ENCODE results near the gene CTDSP2. TPM values are rescaled to one million over a fixed set of nuclear protein-coding genes. Genes with fewer than 3 reads are reported as not detected.
A peak's percentile ranks its signal among the peaks of the same experiment; 100 is the strongest.

Gene CTDSP2
- total and polyA plus RNA-seq, 2 of the 8 experiments (the other 6 are each of a cell fraction or from before 2014, with no cell fraction given) = 71.3 to 91.7 TPM

- CTCF ChIA-PET (ENCODE audit: partially characterized antibody) = interaction anchor here (1.0 to 1.6 kb wide), 4 partner anchors 9 to 14 kb away, joined by 3 to 7 read pairs (median 3); no protein-coding TSS in a partner anchor
- Histone ChIP-seq H3K79me2 (ENCODE audit: control insufficient read depth in 1 of 2, insufficient read depth in 2 of 2, low read length in 2 of 2) (0 out of 4 replicates have a peak, but pooled peaks cover 0 to 7% of the 10 kb centered on the region in 2 experiments), H3K27me3 (replicated peaks in 1 of 4; ENCODE audit: control insufficient read depth in 3 of 4, extremely low read depth in 1 of 4, insufficient read depth in 3 of 4, low read length in 3 of 4) (peaks cover 7 to 18% (median 14%) of the 10 kb centered on the region in 4 experiments; a peak in 6 of 7 replicates), H3K56ac (replicated peaks; ENCODE audit: insufficient read length, low read depth, low read length) (no peak overlapping the region), H3K4me1 (replicated peaks in 1 of 4; ENCODE audit: control insufficient read depth in 3 of 4, insufficient read depth in 4 of 4, low read length in 3 of 4) (peaks cover 8 to 21% (median 14%) of the 10 kb centered on the region in 4 experiments), H3K9me3 (ENCODE audit: insufficient read depth in 2 of 2, low read depth in 1 of 2, low read length in 1 of 2) (no peaks in the 10 kb centered on the region), H3K18ac (ENCODE audit: extremely low read depth, low read length) (no peak overlapping the region), H3K4ac (replicated peaks; ENCODE audit: insufficient read length, low read depth, low read length) (no peak overlapping the region), H4K5ac (ENCODE audit: insufficient read length, low read depth, low read length) (no peak overlapping the region), H3K23me2 (ENCODE audit: low read depth, low read length) (peaks cover 21% of the 10 kb centered on the region; the same call in 1 of the 2 replicates), H2AK5ac (ENCODE audit: low read depth, low read length) (0 out of 2 replicates have a peak overlapping the region, but pooled peaks have one; percentile 65), H3K79me1 (ENCODE audit: low read depth, low read length) (no peaks in the 10 kb centered on the region; the same call in 1 of the 2 replicates), H2BK12ac (ENCODE audit: low read depth, low read length) (no peak overlapping the region), H4K91ac (replicated peaks; ENCODE audit: insufficient read length, low read length) (no peak overlapping the region), H3K36me3 (ENCODE audit: control insufficient read depth in 2 of 4, insufficient read depth in 4 of 4, low read length in 3 of 4) (peaks cover 11 to 17% (median 14%) of the 10 kb centered on the region in 4 experiments; a peak in 7 of 8 replicates), H3K4me3 (ENCODE audit: extremely low read depth in 1 of 4, insufficient read depth in 2 of 4, low read depth in 3 of 4, low read length in 4 of 4) (no peak overlapping the region; a peak in 1 of 8 replicates), H2AFZ (ENCODE audit: low read length) (no peak overlapping the region), H3K27ac (ENCODE audit: low read depth, low read length) (no peak overlapping the region), H3K23ac (ENCODE audit: insufficient read length) (no peak overlapping the region), H4K20me1 (replicated peaks in 1 of 2; ENCODE audit: control insufficient read depth in 1 of 2, insufficient read depth in 2 of 2, low read length in 2 of 2) (peaks cover 0 to 4% of the 10 kb centered on the region in 2 experiments), H2BK120ac (replicated peaks; ENCODE audit: low read depth, low read length) (no peak overlapping the region), H3K14ac (ENCODE audit: insufficient read length) (no peak overlapping the region), H2BK15ac (ENCODE audit: low read length) (no peak overlapping the region), H4K8ac (ENCODE audit: extremely low read depth, insufficient read depth, low read length) (peak overlapping the region; percentile 66; the same call in 1 of the 2 replicates), H2BK20ac (ENCODE audit: low read length) (no peak overlapping the region), H3K9ac (replicated peaks in 1 of 4; ENCODE audit: extremely low read depth in 1 of 4, low read depth in 3 of 4, low read length in 3 of 4) (no peak overlapping the region), H2BK5ac (ENCODE audit: low read depth, low read length) (no peak overlapping the region), H3K4me2 (ENCODE audit: insufficient read depth in 1 of 2, low read depth in 2 of 2, low read length in 2 of 2) (peak overlapping the region; percentile 96 to 99; a peak in 2 of 4 replicates)
- FAIRE-seq = no peak
- 92% methylated on average over 4 of the region's 4 CpGs; no CpG with 5 or more reads in 1 of the 2 experiments for WGBS, 2 experiments (ENCODE audit: extremely low coverage in 1 of 2, insufficient coverage in 1 of 2, insufficient read length in 1 of 2, insufficient replicate concordance in 2 of 2, low coverage in 1 of 2, low lambda C conversion rate in 2 of 2, missing lambda C conversion rate in 1 of 2)
- no peak for DNase-seq (ENCODE audit: low read depth in 1 of 2, low spot score in 2 of 2)
- POLR2A ChIA-PET (ENCODE audit: partially characterized antibody) = interaction anchor here (1.1 to 1.2 kb wide), 4 partner anchors 10 to 34 kb away, joined by 3 to 4 read pairs (median 3); no protein-coding TSS in a partner anchor
- no peak for TF ChIP-seq TAF7 (optimal IDR thresholded peaks at IDR 0.05; ENCODE audit: borderline replicate concordance, low read depth, low read length)
- TF ChIP-seq RXRA (IDR thresholded peaks at IDR 0.05; ENCODE audit: insufficient read depth, low read depth, low read length) = no peak
These were observed 75.8 kb downstream of the CTDSP2 start for GRCh38 chr12:57770734-57771133.

Measured in H1 (cell line).